Testis (tissue), 2 donors: Measurements from ENCODE around the gene RNASE13.

Source experiments
- CTCF ChIP-seq, 3 experiments: fragments of 450-650 bp in 2 of 3; fragments of 200-600 bp in 1 of 3; sonication (generic) in 1 of 3; IDR thresholded peaks; one replicate each; pipeline ENCODE4 v1.5.1; 2016 to 2019; ENCODE audit warnings: antibody characterized with exemption in 3 of 3, mild to moderate bottlenecking in 2 of 3, moderate library complexity in 1 of 3
- POLR2A ChIP-seq: fragments of 450-650 bp; IDR thresholded peaks from one replicate; pipeline ENCODE4 v1.6.1; 2017; ENCODE audit warnings: antibody characterized with exemption, mild to moderate bottlenecking, moderate library complexity

- no peak for TF ChIP-seq CTCF (IDR thresholded peaks at IDR 0.05)
- no peak for TF ChIP-seq POLR2A
Measured at GRCh38 chr14:20986811-20987210, 47.8 kb downstream of the RNASE13 start.
